Measurements from ENCODE around the gene LPP. TPM values are rescaled to one million over a fixed set of nuclear protein-coding genes. Genes with fewer than 3 reads are reported as not detected.

LPP gene
- total RNA-seq, 1 donor from 2014 or later: 11.7 TPM

DNA sequence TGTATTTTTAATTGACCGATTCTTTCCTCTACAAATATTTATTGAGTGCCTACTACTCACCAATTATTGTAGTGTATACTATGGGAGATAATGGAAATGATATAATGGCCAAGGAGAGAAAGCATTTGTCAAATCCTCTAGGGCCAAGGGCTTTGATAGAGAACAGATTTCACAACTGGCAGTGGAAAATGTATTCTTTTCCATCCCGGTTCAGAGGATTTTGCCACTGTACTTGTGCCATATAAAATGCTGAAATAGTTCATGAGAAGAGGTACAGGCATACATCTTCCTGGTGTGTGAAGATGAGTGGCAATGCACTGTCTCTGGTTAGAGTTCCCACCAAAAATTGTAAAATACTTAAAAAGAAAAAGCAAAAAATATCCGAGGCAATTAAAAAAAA, 566.3 kb downstream of the LPP start:
- DNase-seq: no peak

DNA sequence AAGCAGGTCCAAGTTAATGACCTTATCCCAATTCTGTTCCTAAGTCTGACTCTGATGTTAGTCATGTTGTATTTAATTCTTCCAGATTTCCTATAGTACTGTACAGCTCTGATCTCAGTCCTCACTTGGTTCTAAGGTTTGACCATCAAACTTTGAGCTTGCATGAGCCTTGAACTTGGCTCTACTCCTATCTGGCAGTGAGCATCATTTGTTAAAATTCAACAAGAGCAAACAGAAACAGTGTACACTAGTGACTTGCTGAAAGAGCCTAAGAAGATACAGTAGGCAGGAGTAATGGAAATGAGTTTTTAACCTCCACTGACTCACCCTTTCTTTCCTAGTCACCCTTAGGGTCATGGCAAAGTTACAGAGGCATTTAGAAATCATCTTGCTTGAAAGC, 566.7 kb downstream of the LPP start:
- no peak for DNase-seq

DNA sequence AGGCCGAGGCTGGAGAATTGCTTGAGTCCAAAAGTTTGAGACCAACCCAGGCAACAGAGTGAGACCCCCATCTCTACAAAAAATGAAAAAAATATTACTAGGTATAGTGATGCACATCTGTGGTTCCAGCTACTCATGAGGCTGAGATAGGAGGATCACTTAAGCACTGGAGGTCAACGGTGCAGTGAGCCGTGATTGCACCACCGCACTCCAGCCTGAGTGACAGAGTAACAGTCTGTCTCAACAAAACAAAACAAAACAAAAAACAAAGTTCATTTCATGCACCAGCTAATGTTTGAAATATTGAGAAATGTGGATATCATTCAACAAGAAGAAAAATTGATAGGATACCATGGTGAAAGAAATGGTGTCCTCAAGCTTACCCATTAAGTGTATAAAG, 567.4 kb downstream of the LPP start:
- DNase-seq: no peak

DNA sequence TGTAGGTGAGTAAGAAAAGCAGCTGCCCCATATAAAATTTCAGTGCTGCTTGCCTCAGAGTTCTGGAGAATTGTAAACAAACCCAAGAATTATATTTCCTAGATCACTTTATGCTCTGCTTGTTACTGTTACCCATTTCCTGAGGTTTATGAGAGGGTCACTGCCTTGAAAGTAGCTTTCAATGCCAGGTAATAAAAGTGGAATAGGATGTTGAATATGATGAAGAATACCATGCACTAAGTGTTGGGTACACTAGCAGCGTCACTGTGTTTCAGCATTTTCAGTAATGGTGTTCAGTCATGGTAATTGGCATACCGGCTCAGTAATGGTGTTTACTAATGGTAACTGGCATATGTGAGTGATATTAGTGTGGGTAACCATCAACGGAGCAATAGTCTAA, 568.0 kb downstream of the LPP start:
- no peak for DNase-seq

DNA sequence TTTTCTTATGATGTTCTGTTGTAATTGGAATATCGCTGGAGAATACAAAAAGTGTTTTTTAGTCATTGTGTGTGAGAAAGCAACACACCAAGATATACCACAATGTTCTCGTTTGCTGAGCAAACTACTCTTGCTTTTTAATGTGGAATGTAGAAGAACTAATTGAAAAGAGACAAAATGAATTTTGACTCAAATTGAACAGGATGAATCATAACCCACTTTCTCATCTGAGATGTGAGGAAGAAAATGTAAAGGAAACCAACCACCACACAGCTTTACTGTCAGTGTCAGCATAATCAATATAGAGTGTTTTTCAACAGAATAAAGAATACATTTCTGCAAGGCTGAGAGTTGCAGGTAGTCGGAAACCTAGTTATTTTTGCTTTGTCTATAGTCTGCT, 569.0 kb downstream of the LPP start:
- no peak for DNase-seq

DNA sequence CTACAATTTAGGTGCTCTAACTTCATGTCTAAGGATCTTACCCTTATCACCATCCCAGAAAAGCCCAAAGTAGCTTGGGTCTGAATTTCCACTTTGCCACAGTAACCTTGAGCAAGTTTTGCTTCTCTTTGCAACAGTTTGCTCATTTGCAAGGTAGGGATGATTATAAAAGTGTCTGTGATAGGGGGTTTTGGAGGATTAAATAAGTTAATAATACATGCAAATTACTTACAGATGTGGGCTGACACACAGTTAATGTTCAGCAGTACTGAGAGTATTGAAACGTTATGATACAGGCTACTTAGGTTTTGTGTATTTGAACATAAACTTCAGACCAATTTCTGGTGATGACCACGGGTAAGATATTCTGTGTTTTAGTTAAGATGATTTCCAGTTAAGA, 573.1 kb downstream of the LPP start:
- DNase-seq: no peak

DNA sequence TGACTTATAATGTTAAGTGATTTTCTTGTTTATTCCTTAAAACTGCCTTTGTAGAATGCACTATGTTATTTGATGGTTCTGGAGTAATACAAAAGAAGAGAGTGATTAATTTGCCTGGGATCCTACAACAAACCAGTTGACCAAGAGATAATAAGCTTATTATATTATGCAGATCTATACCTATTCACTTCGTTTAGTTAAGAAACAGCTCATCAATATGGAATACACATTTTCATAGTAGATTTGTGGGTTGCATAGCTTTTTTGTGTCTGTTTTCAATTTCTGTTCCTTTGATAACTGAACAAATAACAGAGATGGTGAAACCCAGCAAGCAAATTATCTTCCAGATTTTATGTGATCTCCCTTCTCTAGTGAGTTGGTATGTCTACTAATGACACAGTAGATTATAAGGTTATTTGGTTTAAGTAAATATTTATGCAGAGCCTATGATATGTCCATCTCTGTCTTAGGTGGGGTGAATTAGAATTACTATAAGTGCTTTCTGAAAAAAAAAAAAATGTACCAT, 574.5 kb downstream of the LPP start:
- no peak for DNase-seq

DNA sequence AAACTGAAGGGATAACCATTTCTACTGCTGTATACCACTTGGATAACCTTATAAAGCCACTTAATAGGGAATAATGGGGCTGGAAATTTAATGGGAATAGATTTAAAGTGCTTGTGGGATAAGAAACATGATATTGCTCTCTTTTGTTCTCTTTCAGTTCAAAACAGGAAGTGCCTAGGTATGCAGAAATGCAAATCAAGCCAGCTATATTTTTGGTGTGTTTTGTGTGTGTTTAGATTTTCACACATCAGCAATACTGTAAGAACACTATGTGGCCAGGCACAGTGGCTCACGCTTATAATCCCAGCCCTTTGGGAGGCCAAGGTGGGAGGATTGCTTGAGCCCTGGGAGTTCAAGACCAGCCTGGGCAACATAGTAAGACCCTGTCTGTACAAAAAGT, 575.5 kb downstream of the LPP start:
- DNase-seq: no peak

DNA sequence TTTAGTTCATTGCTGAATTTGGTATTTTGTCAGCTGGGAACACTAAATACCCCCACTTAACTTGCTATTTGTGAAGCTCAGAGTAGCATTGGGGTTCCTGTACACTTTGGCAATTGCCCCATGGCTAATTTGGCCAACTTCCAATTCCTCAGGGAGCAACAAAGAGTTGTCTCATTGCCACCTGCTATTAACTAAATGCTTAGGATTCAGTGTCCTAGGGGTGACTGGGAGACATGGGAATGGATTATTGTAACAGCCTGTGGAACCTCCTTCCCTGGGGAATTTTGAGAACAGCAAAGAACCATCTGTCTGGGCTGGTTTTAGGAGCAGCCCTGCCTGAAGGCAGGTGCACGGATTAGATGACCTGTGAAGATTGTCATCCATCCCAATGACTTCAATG, 580.4 kb downstream of the LPP start:
- no peak for DNase-seq

DNA sequence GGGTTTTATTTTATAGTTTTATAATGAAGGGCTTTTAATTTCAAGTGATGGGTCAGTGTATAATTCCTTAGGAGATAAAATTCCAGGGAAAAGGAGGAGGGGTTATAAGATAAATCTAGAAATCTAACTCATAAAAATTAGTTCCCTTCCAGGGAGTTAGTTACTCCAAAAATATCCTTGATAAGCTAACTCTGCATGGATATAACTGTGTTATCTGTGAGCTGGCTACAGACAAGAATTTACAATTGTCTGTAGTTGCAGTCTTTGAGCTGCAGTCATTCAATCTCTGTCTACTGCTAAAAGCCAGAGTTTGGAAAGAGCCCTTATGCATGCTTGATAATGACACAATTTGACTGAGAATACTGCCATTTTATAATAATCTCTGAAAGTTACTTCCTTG, 585.6 kb downstream of the LPP start:
- DNase-seq: no peak

DNA sequence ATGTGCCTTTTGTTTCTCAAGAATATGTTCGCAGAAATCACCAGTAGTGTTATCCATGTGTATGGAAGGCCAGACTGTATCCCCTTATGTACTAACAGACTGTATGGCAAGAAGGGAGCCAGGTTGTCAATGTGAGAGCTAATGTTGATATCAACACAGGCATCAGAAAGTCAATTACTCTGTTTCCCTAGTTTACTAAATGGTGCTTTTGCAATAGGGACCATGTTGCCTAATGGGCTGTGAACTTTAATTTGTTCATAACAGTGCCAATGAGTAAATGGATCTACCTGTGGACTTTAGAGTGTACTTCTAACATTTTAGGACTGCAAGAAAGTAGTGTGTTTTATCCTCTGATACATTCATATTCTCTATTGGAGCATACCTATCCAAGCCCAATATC, 586.1 kb downstream of the LPP start:
- no peak for DNase-seq

DNA sequence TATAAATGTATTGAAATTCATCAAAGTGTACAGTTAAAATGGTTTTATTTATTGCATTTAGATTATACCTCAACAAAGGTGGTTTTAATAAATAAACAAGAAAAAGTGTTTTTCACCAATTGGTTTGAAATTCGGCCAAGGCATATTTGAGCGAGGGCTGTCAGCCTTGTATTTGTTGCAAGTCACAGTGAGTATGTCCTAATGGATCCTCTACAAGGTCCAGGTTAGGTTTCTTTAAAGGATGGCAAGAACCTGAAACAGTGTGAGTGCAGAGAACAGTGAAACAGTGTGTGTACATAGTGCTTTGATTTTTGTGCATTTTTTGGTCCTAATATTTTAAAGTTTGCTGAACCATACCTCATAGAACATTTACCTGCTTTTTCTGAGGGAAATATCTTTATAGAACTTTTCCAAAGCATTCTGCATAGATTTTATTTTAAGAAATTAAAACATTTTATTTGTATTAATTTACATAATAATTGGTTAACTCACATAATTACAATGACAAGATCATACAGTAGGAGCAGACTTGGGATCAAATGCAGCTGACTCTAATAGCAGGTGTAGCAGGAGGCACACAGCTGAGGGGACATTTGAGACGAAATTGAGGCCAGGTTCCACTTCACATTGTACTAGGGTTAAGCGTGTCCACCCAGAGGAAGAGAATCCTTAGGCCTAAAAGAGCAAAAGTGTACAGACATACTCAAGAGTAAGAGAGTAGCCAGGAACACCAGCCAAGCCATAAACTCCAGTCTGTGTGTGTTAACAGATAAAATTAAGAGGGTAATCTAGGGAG, 589.0 kb downstream of the LPP start:
- DNase-seq: no peak

DNA sequence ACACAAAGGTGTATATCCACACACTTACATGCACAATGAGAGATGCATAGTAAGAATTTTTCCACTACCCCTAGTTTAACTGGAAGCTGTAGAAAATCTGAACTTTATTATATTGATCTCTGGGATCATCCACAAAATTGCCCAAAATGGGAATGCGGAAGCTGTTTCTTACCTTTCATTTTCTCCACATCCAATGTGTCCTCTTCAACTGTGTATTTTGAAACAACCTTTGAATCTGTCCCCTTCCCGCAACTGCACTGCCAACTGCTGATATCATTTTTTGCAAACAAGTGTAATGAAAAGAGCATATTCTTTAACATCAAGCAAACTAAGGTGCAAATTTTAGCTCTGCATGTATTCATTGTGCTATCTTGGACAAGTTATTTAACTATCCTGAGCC, 590.2 kb downstream of the LPP start:
- no peak for DNase-seq

DNA sequence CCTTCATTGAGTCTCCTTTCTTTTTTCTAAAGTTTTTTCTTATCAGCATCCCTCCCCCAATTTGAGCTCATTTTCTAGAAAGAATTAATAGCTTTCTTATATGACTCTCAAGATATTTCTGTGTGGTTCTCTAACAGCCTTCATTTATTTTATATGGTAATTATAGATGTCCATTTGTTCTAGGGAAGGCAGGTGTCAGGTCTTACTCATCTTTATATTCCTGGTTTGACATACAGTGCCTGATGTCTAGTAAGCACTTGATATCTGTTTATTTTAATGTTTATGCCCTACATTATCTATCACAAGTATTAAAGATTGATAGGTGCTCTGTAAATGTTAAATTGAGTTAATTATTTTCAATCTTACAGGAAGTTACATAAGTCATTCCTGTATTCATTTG, 591.1 kb downstream of the LPP start:
- no peak for DNase-seq

DNA sequence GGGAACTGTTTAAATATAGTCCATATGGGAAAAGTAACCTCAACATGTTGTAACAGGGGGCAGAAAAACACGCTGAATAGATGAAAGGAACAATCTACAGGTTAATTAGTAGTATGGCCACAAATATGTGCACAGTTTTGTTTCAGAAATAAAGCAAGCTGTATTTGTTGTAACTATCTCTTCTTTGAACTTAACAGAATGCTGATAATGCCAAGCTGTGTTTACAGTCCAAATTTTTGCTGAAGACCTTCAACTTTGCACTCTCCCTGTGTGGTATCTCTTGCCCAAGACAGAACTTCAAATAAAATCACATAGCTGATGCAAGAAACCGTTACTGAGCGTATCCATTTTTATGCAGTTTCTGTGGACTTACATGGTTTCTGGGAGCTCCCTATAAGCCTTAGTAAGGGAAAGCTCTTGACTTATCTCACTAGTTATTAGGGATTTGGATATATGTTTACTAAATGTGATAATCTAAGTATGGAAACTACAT, 592.4 kb downstream of the LPP start:
- DNase-seq: no peak

DNA sequence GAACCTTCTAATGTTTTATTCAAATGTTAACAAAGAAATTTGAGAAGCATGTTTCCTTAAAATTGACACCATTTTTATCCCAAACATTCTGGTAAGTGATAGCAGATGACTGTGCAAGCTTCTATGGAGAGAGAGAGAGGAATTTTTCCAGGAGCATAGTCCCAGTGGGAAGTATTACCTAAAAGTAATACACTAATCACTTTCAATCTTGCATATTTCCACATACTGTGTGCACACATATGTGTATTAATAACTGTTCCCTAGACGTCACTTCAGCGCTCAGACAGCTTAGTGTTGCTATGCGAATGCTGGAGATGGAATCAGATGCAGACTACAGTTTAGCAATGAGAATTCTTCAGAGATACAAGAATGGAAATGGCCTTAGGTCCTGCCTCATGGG, 593.5 kb downstream of the LPP start:
- no peak for DNase-seq

DNA sequence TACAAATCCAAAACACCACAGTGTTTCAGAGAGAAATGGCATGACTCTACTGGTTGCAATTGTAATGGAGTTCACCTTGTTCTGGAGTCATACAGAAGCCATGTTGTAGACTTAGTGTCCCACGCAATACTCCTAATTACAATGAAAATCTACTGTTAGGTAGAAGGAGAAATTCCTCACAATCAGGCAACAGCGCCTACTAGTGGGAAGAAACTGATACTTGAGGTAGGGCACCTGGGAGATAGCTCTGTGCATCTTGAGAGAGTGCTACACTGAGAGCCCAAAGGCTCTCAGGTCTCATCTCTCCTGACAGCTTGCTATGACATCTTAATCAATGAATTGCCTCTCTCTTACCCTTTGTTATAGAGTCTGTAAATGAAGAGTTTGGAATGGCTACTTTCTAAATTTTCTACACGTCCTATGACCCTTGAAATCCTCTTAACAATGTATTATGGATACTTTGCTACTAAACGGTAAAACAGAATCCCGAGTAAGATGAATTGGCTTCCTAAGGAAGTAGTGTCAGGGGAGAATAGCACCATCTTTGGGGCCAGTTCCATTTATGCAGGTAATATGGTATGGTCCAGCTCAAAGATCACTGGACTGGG, 595.2 kb downstream of the LPP start:
- DNase-seq: no peak

DNA sequence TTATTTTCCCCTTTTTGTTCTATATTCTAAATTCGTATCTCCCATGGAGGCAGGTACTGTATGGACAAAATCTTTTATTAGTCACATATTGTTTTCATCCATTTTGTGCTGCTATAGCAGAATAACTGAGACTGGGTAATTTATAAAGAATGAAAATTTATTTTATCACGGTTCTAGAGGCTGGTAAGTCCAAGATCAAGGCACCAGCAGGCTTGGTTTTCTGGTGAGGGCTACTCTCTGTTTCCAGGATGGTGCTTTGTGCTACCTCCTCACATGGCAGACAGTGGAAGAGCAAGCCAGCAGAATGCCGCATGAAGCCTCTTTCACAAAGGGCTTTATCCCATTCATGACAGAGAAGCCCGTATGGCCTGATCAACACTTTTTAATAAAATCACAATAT, 595.9 kb downstream of the LPP start:
- DNase-seq: no peak

DNA sequence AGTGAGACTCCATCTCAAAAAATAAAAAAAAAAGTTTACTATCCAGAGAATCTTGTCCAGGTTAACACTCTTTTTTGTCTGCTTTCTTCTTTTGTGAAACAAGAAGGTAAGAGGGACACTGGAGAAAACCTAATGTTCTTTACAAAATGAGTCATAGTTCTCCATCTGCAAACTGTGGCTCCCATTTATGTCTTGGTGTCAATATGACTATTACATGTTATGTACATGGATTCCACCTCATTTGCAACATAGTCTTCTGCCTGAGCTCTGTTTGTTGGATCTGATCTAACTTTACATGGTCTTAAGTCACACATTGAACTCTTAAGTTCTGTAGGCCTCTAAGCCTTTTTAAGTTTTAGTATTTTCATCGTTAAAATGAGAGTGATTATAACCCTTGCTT, 596.7 kb downstream of the LPP start:
- no peak for DNase-seq

DNA sequence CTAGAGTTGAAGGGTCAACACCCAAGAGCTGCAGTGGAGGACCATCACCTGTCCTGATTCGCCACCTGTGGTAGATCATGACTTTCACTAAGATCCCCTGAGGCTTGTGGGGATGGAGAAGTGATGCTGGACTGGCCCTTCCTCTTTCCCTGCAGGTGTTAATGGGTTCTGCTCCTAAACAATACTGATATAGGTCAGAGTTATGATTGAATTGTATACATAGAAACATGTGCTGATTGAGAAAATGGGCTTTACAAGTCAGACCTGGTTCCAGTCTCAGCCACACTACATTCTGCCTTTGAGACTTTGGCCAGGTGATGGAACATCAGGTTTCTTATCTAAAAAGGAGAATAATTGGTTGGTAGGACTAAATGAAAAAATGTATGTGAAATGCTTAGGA, 598.9 kb downstream of the LPP start:
- DNase-seq: no peak

DNA sequence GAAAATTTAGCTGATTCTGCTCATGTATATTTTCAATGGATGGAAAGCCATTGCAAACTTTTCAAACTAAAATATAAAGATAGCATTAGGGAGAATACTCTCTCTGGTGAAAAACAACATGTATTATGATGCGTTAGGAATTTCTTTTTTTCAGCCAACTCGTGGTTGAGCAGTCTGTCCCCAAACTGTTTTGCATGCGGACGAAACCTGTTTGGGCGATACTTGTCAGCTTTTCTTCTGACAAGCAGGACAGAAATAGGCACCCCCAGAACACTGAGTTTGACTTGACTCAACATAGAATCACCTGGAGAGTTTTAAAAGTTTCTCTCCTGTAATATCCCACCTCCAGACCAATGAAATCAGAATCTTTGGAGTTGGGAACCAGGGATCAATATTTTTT, 600.3 kb downstream of the LPP start:
- DNase-seq: no peak

DNA sequence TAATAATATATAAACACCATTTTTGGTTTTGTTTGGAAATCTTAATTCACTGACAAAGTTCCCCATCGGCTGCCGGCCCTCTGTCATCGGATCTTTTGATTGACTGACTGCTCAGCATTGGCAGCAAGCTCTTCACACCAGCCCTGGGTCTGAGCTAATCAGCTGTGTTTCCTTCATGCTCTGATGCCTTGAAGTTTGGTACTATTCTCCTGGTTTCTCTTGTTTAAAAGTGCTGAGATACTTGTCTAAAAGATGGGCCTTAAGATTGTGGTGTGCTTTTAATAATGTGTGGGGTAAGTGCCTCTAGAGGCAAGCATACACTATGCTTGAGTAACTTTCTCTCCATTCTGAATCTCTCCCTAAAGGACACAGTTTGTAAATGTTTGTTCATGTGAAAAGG, 602.3 kb downstream of the LPP start:
- no peak for DNase-seq

DNA sequence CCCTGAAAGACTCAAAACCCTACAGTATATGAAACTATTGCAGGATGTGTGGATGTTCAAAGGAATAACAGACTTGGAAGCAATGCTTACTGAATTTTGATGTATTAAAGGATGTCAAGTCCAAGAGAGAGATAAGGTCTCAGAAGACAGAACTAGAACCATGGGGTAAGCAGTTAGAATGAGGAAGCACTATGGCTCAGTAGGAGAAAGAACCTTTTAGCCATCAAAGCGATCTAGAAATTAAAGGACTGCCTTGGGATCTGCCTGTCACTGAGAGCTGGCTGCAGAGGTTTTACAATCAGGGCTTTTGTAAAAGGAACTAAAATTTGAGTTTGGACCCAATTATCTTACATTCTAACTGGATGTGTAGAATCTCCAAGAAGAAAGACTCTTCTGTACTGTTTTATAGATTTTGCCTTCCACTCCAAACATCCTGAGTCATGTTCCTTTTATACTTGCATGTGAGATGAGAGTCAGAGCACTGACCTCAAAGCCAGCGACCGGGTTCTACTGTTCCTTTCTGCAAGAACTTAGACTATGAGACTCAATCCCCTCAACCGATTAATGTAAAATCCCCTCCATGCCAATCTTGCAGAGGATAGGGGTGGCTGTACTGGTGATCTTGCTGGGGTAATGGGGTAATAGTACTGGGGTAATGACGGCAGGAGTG, 605.5 kb downstream of the LPP start:
- no peak for DNase-seq

DNA sequence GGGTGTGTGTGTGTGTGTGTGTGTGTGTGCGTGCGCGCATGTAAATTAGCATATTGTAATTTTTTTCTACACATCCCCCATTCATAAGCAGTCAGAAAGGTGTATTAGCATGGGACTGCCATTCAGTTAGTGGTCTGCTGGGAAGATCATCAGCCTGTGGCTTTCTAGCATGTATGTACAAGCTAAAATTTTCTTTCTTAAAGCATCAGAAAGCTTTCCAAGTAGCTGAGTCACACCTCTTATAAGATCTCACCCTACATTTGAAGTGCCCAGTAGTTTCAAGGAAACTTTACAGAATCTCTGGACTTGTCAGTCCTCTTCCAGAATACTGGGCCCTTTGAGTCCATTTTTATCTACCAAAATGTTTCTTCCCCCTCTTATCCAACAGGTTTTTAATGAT, 606.5 kb downstream of the LPP start:
- no peak for DNase-seq
